NCI-H510A treated with DMSO at 0.1 percent for 48 hours (cell line): Measurements from ENCODE around the gene ATP5MG.
A peak's percentile ranks its signal among the peaks of the same experiment; 100 is the strongest.
"Not testable (repeated sequence)": the region's sequence is repeated elsewhere in the genome, so short reads cannot be mapped to it uniquely, and the experiment has no call there.

Experiments
- DNase-seq: peaks from one replicate; lab custom pipeline; 2025; lab: John Stamatoyannopoulos, UW

The ATP5MG gene

GRCh38 chr11:118401151-118401879 is at the start of gene ATP5MG:
Gene ATP5MG (plus strand): TSS chr11:118401606. CDS start chr11:118401666, 60 bp downstream.
- peak; percentile 96 for DNase-seq

- no peak for DNase-seq
Measured at GRCh38 chr11:118353084-118353710, 48.2 kb upstream of the ATP5MG start.

- DNase-seq: no peak
Measured at GRCh38 chr11:118358071-118358470, 43.3 kb upstream of the ATP5MG start.

- DNase-seq: peak; percentile 93
Measured at GRCh38 chr11:118359295-118359958, 42.0 kb upstream of the ATP5MG start, which contains the start of gene UBE4A. Gene UBE4A (plus strand): TSS chr11:118359600. CDS start chr11:118365081, 5,481 bp downstream.

- no peak for DNase-seq
Measured at GRCh38 chr11:118364956-118365615, 36.3 kb upstream of the ATP5MG start.

GRCh38 chr11:118366287-118366686 is 35.1 kb upstream of the ATP5MG start:
- no peak for DNase-seq

- DNase-seq: no peak
Measured at GRCh38 chr11:118370774-118371173, 30.6 kb upstream of the ATP5MG start.

GRCh38 chr11:118373263-118373662 is 28.1 kb upstream of the ATP5MG start:
- DNase-seq: no peak

- DNase-seq: no peak
Measured at GRCh38 chr11:118373871-118374270, 27.5 kb upstream of the ATP5MG start.

- DNase-seq: no peak
Measured at GRCh38 chr11:118374729-118375128, 26.7 kb upstream of the ATP5MG start.

- DNase-seq: no peak
Measured at GRCh38 chr11:118375978-118376377, 25.4 kb upstream of the ATP5MG start.

GRCh38 chr11:118379497-118379896 is 21.9 kb upstream of the ATP5MG start:
- no peak for DNase-seq

- no peak for DNase-seq
Measured at GRCh38 chr11:118380571-118380970, 20.8 kb upstream of the ATP5MG start.

GRCh38 chr11:118382954-118383353 is 18.5 kb upstream of the ATP5MG start:
- no peak for DNase-seq

GRCh38 chr11:118383657-118384056 is 17.7 kb upstream of the ATP5MG start:
- DNase-seq: no peak

GRCh38 chr11:118396097-118396501 is 5.3 kb upstream of the ATP5MG start:
- DNase-seq: no peak

GRCh38 chr11:118397448-118397847 is 4.0 kb upstream of the ATP5MG start:
- DNase-seq: no peak

- no peak for DNase-seq
Measured at GRCh38 chr11:118398791-118399559, 2.4 kb upstream of the ATP5MG start.

GRCh38 chr11:118401880-118402590 is 629 bp downstream of the ATP5MG start:
- DNase-seq: no peak

GRCh38 chr11:118402594-118402993 is 1.2 kb downstream of the ATP5MG start:
- DNase-seq: not testable (repeated sequence)

GRCh38 chr11:118406599-118407166 is 5.3 kb downstream of the ATP5MG start:
- no peak for DNase-seq
